Parathyroid adenoma (tissue), 2 donors: Measurements from ENCODE around the gene BPIFB6.

Source experiments
- H2AFZ ChIP-seq: fragments of 300-600 bp; sonication (generic); one replicate; pipeline ENCODE4 v1.7.0; 2017; ENCODE audit warnings: antibody characterized with exemption, mild to moderate bottlenecking
- H3K27ac ChIP-seq: fragments of 300-600 bp; sonication (generic); one replicate; pipeline ENCODE4 v1.7.0; 2017
- H3K27me3 ChIP-seq: fragments of 300-600 bp; sonication (generic); one replicate; pipeline ENCODE4 v1.7.0; 2017; ENCODE audit warnings: low read length; ENCODE audit not compliant: control insufficient read depth, insufficient read depth
- H3K36me3 ChIP-seq: fragments of 300-600 bp; sonication (generic); one replicate; pipeline ENCODE4 v1.7.0; 2017; ENCODE audit warnings: low read length; ENCODE audit not compliant: control insufficient read depth, insufficient read depth
- H3K4me1 ChIP-seq: fragments of 300-600 bp; sonication (generic); one replicate; pipeline ENCODE4 v1.7.0; 2017; ENCODE audit warnings: control low read depth
- H3K4me2 ChIP-seq: fragments of 300-600 bp; sonication (generic); one replicate; pipeline ENCODE4 v1.7.0; 2017; ENCODE audit warnings: low read length
- H3K4me3 ChIP-seq: fragments of 300-600 bp; sonication (generic); one replicate; pipeline ENCODE4 v1.7.0; 2017; ENCODE audit warnings: low read depth, low read length
- H3K79me2 ChIP-seq: fragments of 300-600 bp; sonication (generic); one replicate; pipeline ENCODE4 v1.7.0; 2017; ENCODE audit warnings: control low read depth
- H3K9ac ChIP-seq: fragments of 300-600 bp; sonication (generic); one replicate; pipeline ENCODE4 v1.7.0; 2017; ENCODE audit warnings: mild to moderate bottlenecking
- H3K9me3 ChIP-seq: fragments of 300-600 bp; sonication (generic); one replicate; pipeline ENCODE4 v1.7.0; 2017; ENCODE audit warnings: low read length; ENCODE audit not compliant: control insufficient read depth
- TF ChIP-seq, protein P1 (sequence below): fragments of 300-600 bp; sonication (generic); IDR thresholded peaks from one replicate; pipeline ENCODE4 v1.7.0; 2017; ENCODE audit warnings: antibody characterized with exemption, mild to moderate bottlenecking
- donor health status: primary hyperparathyroidism.

BPIFB6 gene

GRCh38 chr20:33019465-33020277, 11.8 kb upstream of the BPIFB6 start:
- Histone ChIP-seq H3K4me2 (no peak overlapping the region), H3K79me2 (no peaks in the 10 kb centered on the region), H2AFZ (no peak overlapping the region), H3K4me3 (no peak overlapping the region), H3K27ac (no peak overlapping the region), H3K9ac (no peak overlapping the region), H3K27me3 (no peaks in the 10 kb centered on the region), H3K4me1 (no peaks in the 10 kb centered on the region), H3K36me3 (no peaks in the 10 kb centered on the region), H3K9me3 (no peaks in the 10 kb centered on the region)
- TF ChIP-seq, protein P1, sequence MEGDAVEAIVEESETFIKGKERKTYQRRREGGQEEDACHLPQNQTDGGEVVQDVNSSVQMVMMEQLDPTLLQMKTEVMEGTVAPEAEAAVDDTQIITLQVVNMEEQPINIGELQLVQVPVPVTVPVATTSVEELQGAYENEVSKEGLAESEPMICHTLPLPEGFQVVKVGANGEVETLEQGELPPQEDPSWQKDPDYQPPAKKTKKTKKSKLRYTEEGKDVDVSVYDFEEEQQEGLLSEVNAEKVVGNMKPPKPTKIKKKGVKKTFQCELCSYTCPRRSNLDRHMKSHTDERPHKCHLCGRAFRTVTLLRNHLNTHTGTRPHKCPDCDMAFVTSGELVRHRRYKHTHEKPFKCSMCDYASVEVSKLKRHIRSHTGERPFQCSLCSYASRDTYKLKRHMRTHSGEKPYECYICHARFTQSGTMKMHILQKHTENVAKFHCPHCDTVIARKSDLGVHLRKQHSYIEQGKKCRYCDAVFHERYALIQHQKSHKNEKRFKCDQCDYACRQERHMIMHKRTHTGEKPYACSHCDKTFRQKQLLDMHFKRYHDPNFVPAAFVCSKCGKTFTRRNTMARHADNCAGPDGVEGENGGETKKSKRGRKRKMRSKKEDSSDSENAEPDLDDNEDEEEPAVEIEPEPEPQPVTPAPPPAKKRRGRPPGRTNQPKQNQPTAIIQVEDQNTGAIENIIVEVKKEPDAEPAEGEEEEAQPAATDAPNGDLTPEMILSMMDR, result no peak

GRCh38 chr20:33020278-33021161, 10.9 kb upstream of the BPIFB6 start:
- H3K27me3 ChIP-seq, result no peaks in the 10 kb centered on the region
- no peaks in the 10 kb centered on the region for H3K36me3 ChIP-seq
- H3K9me3 ChIP-seq, result no peaks in the 10 kb centered on the region
- H3K4me3 ChIP-seq, result no peak overlapping the region
- H3K4me2 ChIP-seq, result no peak overlapping the region
- H3K79me2 ChIP-seq, result no peaks in the 10 kb centered on the region
- no peaks in the 10 kb centered on the region for H3K4me1 ChIP-seq
- H3K9ac ChIP-seq, result no peak overlapping the region
- no peak overlapping the region for H3K27ac ChIP-seq
- H2AFZ ChIP-seq, result no peak overlapping the region
- TF ChIP-seq, protein P1, result no peak

- no peak overlapping the region for H3K4me3 ChIP-seq
- no peaks in the 10 kb centered on the region for H3K79me2 ChIP-seq
- no peaks in the 10 kb centered on the region for H3K36me3 ChIP-seq
- H3K9ac ChIP-seq, result no peak overlapping the region
- no peaks in the 10 kb centered on the region for H3K27me3 ChIP-seq
- H3K4me1 ChIP-seq, result no peaks in the 10 kb centered on the region
- no peak overlapping the region for H3K4me2 ChIP-seq
- no peaks in the 10 kb centered on the region for H3K9me3 ChIP-seq
- TF ChIP-seq, protein P1, result no peak
- no peak overlapping the region for H3K27ac ChIP-seq
- H2AFZ ChIP-seq, result no peak overlapping the region
Observed at GRCh38 chr20:33021879-33022278, 9.6 kb upstream of the BPIFB6 start.

- H3K4me3 ChIP-seq, result no peak overlapping the region
Observed at GRCh38 chr20:33022289-33022688, 9.2 kb upstream of the BPIFB6 start.

More at GRCh38 chr20:33022289-33022688, 9.2 kb upstream of the BPIFB6 start:
- no peaks in the 10 kb centered on the region for H3K9me3 ChIP-seq
- no peak overlapping the region for H3K27ac ChIP-seq
- TF ChIP-seq, protein P1, result no peak
- H3K4me2 ChIP-seq, result no peak overlapping the region
- no peaks in the 10 kb centered on the region for H3K36me3 ChIP-seq
- no peaks in the 10 kb centered on the region for H3K79me2 ChIP-seq
- H3K4me1 ChIP-seq, result no peaks in the 10 kb centered on the region
- H3K27me3 ChIP-seq, result peaks cover 3% of the 10 kb centered on the region
- no peak overlapping the region for H2AFZ ChIP-seq
- H3K9ac ChIP-seq, result no peak overlapping the region
